Retinal pigment epithelial cell (primary cell): ENCODE measurements around the gene FASTK.
A peak's percentile ranks its signal among the peaks of the same experiment; 100 is the strongest.

Source experiments
- DNase-seq: peaks from one replicate; pipeline ENCODE4 v3.0.0-alpha.2; 2010; ENCODE audit warnings: low read depth
- H3K4me3 ChIP-seq: 2 replicates; pipeline ENCODE4 v1.5.1; 2011; ENCODE audit warnings: mild to moderate bottlenecking, low read length, control low read depth, moderate library complexity
- TF ChIP-seq, protein P1 (sequence below): conservative IDR thresholded peaks from 2 replicates; pipeline ENCODE4 v1.5.1; 2011; ENCODE audit warnings: low read depth, low read length, control low read depth, inconsistent platforms

Gene FASTK

GRCh38 chr7:151083824-151084160 lies 3.2 kb upstream of the FASTK start:
- DNase-seq: no peak
- TF ChIP-seq, protein P1, sequence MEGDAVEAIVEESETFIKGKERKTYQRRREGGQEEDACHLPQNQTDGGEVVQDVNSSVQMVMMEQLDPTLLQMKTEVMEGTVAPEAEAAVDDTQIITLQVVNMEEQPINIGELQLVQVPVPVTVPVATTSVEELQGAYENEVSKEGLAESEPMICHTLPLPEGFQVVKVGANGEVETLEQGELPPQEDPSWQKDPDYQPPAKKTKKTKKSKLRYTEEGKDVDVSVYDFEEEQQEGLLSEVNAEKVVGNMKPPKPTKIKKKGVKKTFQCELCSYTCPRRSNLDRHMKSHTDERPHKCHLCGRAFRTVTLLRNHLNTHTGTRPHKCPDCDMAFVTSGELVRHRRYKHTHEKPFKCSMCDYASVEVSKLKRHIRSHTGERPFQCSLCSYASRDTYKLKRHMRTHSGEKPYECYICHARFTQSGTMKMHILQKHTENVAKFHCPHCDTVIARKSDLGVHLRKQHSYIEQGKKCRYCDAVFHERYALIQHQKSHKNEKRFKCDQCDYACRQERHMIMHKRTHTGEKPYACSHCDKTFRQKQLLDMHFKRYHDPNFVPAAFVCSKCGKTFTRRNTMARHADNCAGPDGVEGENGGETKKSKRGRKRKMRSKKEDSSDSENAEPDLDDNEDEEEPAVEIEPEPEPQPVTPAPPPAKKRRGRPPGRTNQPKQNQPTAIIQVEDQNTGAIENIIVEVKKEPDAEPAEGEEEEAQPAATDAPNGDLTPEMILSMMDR: no peak
- H3K4me3 ChIP-seq: peak overlapping the region; percentile 72

GRCh38 chr7:151083071-151083823 lies 2.6 kb upstream of the FASTK start, which contains the start of gene TMUB1:
TSS of gene TMUB1 (minus strand) at chr7:151083493. CDS start at chr7:151082563, 930 bp downstream.
- H3K4me3 ChIP-seq: peak within 1 kb of the TSS; percentile 72

GRCh38 chr7:151082141-151083070 lies 1.8 kb upstream of the FASTK start:
- no peak for DNase-seq
- TF ChIP-seq, protein P1: no peak
- peak overlapping the region; percentile 72 for H3K4me3 ChIP-seq

More at GRCh38 chr7:151083071-151083823, 2.6 kb upstream of the FASTK start, which contains the start of gene TMUB1:
- no peak for DNase-seq
- TF ChIP-seq, protein P1: no peak

DNA sequence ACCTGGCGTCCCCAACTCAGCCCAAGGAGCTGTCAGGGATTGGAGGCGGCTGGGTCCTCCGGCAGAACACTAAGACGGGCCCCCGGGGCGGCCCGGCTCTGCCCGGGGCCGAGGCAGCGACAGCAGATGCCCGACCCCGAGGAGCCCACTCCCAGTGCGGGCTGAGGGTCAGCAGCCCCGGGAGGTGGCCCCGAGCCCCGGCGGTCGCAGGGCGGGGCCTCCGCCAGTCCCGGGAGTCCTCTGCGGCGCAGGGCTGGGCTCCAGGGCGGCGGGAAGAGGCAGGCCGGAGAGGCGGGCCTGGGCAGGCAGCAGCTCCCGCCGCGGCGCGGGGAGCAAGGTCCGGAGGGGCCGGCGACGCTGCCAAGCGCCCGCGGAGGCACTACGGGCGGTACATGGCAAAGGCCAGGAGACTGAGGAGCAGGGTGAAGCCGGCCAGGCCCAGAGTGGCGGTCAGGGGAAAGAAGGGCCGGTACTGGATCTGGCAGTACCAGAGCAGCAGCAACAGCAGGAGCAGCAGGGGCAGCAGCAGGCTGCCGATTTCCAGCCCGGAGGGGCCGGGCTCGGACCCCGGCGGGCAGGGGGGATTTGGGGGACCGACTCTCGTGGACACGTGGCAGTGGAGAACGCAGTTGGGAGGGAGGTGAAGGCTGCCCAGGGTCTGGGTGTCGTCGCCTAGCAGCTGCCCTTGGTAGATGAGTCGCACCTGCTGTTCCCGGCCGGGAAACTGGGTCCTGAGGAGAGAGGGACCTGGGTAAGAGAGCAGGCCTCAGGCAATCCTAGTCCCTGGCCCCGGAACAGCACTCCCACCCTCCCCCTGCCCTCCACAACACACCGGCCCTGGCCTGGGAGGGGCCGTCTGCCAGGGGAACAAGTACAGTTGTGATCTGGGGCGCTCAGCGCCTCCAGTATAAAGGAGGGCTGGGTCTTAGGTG lies 827 bp upstream of the FASTK start:
- TF ChIP-seq, protein P1: no peak
- no peak for DNase-seq
- H3K4me3 ChIP-seq: peak overlapping the region; percentile 72

DNA sequence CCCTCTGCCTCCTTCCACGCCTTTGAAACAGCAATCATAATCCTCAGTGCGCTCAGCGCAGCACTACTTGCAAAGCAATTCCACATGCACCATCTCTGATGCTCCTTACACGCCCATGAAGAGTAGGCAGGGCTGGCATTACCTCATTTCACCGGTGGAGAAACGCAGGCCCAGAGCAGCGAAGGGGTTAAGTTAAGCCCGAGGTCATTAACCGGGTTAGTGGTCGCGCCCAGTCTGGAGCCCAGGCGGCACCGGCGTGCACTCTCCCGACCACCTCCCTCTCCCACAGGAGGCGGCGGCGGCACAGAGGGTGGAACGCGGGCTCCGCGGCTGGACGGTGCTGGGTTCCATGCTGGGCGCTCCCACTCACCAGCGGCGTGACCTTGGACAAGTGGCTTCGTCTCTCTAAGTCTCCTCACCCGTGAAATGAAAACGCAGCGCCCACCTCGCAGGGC lies 515 bp downstream of the FASTK start:
- DNase-seq: no peak
- TF ChIP-seq, protein P1: no peak
- peak overlapping the region; percentile 73 for H3K4me3 ChIP-seq

- TF ChIP-seq, protein P1: no peak
- peak overlapping the region; percentile 73 for H3K4me3 ChIP-seq
- DNase-seq: no peak
These were observed 1.3 kb downstream of the FASTK start for GRCh38 chr7:151079199-151079910.
